Duodenal mucosa (tissue), 2 donors: ENCODE results near the gene LBHD1.
"Not testable (repeated sequence)": the region's sequence is repeated elsewhere in the genome, so short reads cannot be mapped to it uniquely, and the experiment has no call there.

Source experiments
- H3K27ac ChIP-seq: one replicate; pipeline ENCODE4 v1.7.0; 2013; ENCODE audit warnings: low read depth, low read length
- H3K27me3 ChIP-seq, 2 donors: one replicate each; pipeline ENCODE4 v1.7.0; 2013; ENCODE audit warnings: low read length in 2 of 2, control low read depth in 1 of 2; ENCODE audit not compliant: insufficient read depth in 2 of 2, control insufficient read depth in 1 of 2
- H3K36me3 ChIP-seq, 2 donors: one replicate each; pipeline ENCODE4 v1.7.0; 2013; ENCODE audit warnings: low read length in 2 of 2, control low read depth in 1 of 2; ENCODE audit not compliant: insufficient read depth in 2 of 2, control insufficient read depth in 1 of 2
- H3K4me1 ChIP-seq, 2 donors: one replicate each; pipeline ENCODE4 v1.7.0; 2013; ENCODE audit warnings: low read length in 2 of 2, control low read depth in 1 of 2; ENCODE audit not compliant: insufficient read depth in 2 of 2, control insufficient read depth in 1 of 2
- H3K4me3 ChIP-seq, 2 donors: one replicate each; pipeline ENCODE4 v1.7.0; 2013; ENCODE audit warnings: low read length in 2 of 2, low read depth in 1 of 2
- H3K9ac ChIP-seq, 2 donors: one replicate each; pipeline ENCODE4 v1.7.0; 2013; ENCODE audit warnings: low read length in 2 of 2, low read depth in 1 of 2
- H3K9me3 ChIP-seq, 2 donors: one replicate each; pipeline ENCODE4 v1.7.0; 2013; ENCODE audit warnings: low read length in 2 of 2, control low read depth in 1 of 2; ENCODE audit not compliant: control insufficient read depth in 1 of 2

LBHD1 gene

GRCh38 chr11:62694455-62695167 lies 22.5 kb upstream of the LBHD1 start:
- Histone ChIP-seq H3K4me3 (no peak overlapping the region), H3K36me3 (peaks cover 20 to 28% of the 10 kb centered on the region in 2 donors), H3K27me3 (no peaks in the 10 kb centered on the region), H3K9me3 (no peaks in the 10 kb centered on the region), H3K4me1 (no peaks in the 10 kb centered on the region), H3K27ac (no peak overlapping the region), H3K9ac (no peak overlapping the region)

GRCh38 chr11:62693624-62694023 lies 21.6 kb upstream of the LBHD1 start:
- peaks cover 20 to 28% of the 10 kb centered on the region in 2 donors for H3K36me3 ChIP-seq
- H3K27me3 ChIP-seq, H3K27ac ChIP-seq, H3K9me3 ChIP-seq, H3K4me3 ChIP-seq, H3K4me1 ChIP-seq, H3K9ac ChIP-seq: not testable (repeated sequence)

GRCh38 chr11:62689421-62690183 lies 17.5 kb upstream of the LBHD1 start, which contains the start of gene LRRN4CL:
TSS of gene LRRN4CL (minus strand) at chr11:62689530. CDS start at chr11:62688508, 1,022 bp downstream.
- H3K4me3 ChIP-seq = peak within 1 kb of the TSS; percentile 11 to 52
- H3K36me3 ChIP-seq = peaks cover 20 to 28% of the 10 kb centered on the region in 2 donors
- no peaks in the 10 kb centered on the region for H3K4me1 ChIP-seq
- H3K9ac ChIP-seq = peak within 1 kb of the TSS; percentile 10 to 11
- no peak within 1 kb of the TSS for H3K27ac ChIP-seq
- no peaks in the 10 kb centered on the region for H3K27me3 ChIP-seq
- H3K9me3 ChIP-seq = no peaks in the 10 kb centered on the region

- Histone ChIP-seq H3K4me3 (peak overlapping the region in 1 of 2 donors; percentile 52), H3K9ac (peak overlapping the region in 1 of 2 donors; percentile 10), H3K27ac (no peak overlapping the region), H3K36me3 (peaks cover 20 to 28% of the 10 kb centered on the region in 2 donors), H3K27me3 (no peaks in the 10 kb centered on the region), H3K4me1 (no peaks in the 10 kb centered on the region), H3K9me3 (no peaks in the 10 kb centered on the region)
Observed at GRCh38 chr11:62688491-62688890, 16.4 kb upstream of the LBHD1 start.

GRCh38 chr11:62687508-62688396 lies 15.7 kb upstream of the LBHD1 start:
- no peaks in the 10 kb centered on the region for H3K9me3 ChIP-seq
- no peak overlapping the region for H3K27ac ChIP-seq
- peak overlapping the region; percentile 45 to 52 for H3K4me3 ChIP-seq
- peaks cover 17 to 21% of the 10 kb centered on the region in 2 donors for H3K36me3 ChIP-seq
- no peaks in the 10 kb centered on the region for H3K27me3 ChIP-seq
- peak overlapping the region; percentile 10 to 18 for H3K9ac ChIP-seq
- H3K4me1 ChIP-seq = no peaks in the 10 kb centered on the region

GRCh38 chr11:62682518-62682917 lies 10.5 kb upstream of the LBHD1 start:
- peaks cover 8 to 13% of the 10 kb centered on the region in 2 donors for H3K4me1 ChIP-seq
- H3K27me3 ChIP-seq = no peaks in the 10 kb centered on the region
- H3K9me3 ChIP-seq = no peaks in the 10 kb centered on the region
- H3K4me3 ChIP-seq = no peak overlapping the region
- H3K9ac ChIP-seq = no peak overlapping the region
- H3K36me3 ChIP-seq = peaks cover 0 to 3% of the 10 kb centered on the region in 2 donors
- no peak overlapping the region for H3K27ac ChIP-seq

GRCh38 chr11:62680825-62681240 lies 8.8 kb upstream of the LBHD1 start:
- Histone ChIP-seq H3K27me3 (no peaks in the 10 kb centered on the region), H3K4me1 (peaks cover 16 to 17% of the 10 kb centered on the region in 2 donors), H3K4me3 (no peak overlapping the region), H3K27ac (no peak overlapping the region), H3K9ac (no peak overlapping the region), H3K36me3 (peaks cover 8 to 14% of the 10 kb centered on the region in 2 donors), H3K9me3 (no peaks in the 10 kb centered on the region)

GRCh38 chr11:62678770-62679696 lies 7.0 kb upstream of the LBHD1 start, which contains the start of gene UBXN1:
TSS of gene UBXN1 (minus strand) at chr11:62679073. CDS start at chr11:62678923, 150 bp downstream.
- peak within 1 kb of the TSS; percentile 97 to 99 for H3K4me3 ChIP-seq

GRCh38 chr11:62678433-62678769 lies 6.3 kb upstream of the LBHD1 start:
- H3K27ac ChIP-seq = peak overlapping the region; percentile 81
- no peaks in the 10 kb centered on the region for H3K27me3 ChIP-seq
- H3K4me3 ChIP-seq = peak overlapping the region; percentile 97 to 99
- H3K36me3 ChIP-seq = peaks cover 10 to 14% of the 10 kb centered on the region in 2 donors
- H3K9ac ChIP-seq = peak overlapping the region; percentile 90 to 94
- no peaks in the 10 kb centered on the region for H3K9me3 ChIP-seq
- H3K4me1 ChIP-seq = peaks cover 18 to 20% of the 10 kb centered on the region in 2 donors

More at GRCh38 chr11:62678770-62679696, 7.0 kb upstream of the LBHD1 start, which contains the start of gene UBXN1:
- peak within 1 kb of the TSS; percentile 90 to 94 for H3K9ac ChIP-seq
- H3K9me3 ChIP-seq = no peaks in the 10 kb centered on the region
- H3K36me3 ChIP-seq = peaks cover 8 to 14% of the 10 kb centered on the region in 2 donors
- peak within 1 kb of the TSS; percentile 81 for H3K27ac ChIP-seq
- no peaks in the 10 kb centered on the region for H3K27me3 ChIP-seq
- H3K4me1 ChIP-seq = peaks cover 16 to 17% of the 10 kb centered on the region in 2 donors
